T47D (cell line): Measurements from ENCODE around the gene YDJC.
"Not testable (repeated sequence)": the region's sequence is repeated elsewhere in the genome, so short reads cannot be mapped to it uniquely, and the experiment has no call there.

Experiments used
- DNase-seq, 2 experiments: peaks; one replicate each; pipeline versions ENCODE4 v3.0.0 to v3.0.0-alpha.2; 2011 to 2012; ENCODE audit warnings: low read depth in 1 of 2, low spot score in 1 of 2
- JUND ChIP-seq: IDR thresholded peaks from 2 replicates; pipeline ENCODE4 v1.6.1; 2012; ENCODE audit warnings: low read depth
- in situ Hi-C: cut with HindIII; loops from 2 replicates; pipeline ENCODE4 v1.10.0; 2016; ENCODE audit warnings: low sequenced_read_pairs, low pct_unique_long_range_greater_than_20kb

Gene YDJC

GRCh38 chr22:21587803-21588611 is 41.8 kb downstream of the YDJC start:
- no peak for DNase-seq
- in situ Hi-C loops: no loop called here
- TF ChIP-seq JUND: no peak

GRCh38 chr22:21585389-21585788 is 44.4 kb downstream of the YDJC start:
- in situ Hi-C loops: no loop called here
- TF ChIP-seq JUND: no peak
- no peak for DNase-seq

DNA sequence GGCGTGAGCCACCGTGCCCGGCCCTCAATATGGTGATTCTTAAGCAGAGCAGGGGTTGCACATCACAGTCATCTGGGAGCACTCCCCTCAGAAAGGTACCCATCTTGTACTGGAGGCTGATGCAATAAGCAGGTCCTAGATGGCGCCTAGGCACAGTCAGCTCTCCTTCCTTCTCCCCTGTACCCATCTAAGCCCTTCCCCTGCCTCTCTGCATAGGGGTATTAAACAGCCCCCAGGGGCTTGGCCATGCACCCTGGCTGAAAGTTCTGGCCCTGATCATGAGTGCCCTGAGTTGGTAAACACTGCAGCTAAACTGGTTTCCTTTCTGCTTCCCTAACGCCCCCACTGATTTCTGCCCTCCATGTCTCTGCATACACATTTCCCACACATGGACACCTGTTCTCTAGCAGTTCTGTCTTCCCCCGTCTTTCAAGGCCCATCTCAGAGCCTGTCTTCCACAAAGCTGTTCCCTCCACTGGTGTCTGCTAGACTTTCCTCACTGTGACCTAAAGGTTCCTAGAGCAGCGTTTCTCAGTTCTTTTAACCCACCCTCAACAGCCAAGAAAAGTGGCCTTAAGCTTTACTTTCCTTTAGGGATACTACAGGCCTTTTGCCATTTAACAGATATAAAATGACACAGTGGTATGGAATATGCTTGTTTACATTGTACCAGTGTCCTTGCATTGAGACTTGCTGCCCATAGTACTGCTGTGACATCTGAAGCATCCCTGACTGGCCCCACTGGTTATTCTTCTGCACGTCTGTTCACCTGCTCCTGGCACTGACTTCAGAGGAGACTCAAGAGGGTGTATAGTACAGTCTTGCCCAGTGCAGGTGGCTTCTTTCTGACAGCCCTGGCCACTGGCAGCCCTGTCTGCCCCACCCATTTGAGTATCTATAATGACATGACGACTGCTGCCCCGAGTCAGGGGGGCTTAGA is 46.8 kb downstream of the YDJC start:
- no peak for TF ChIP-seq JUND
- in situ Hi-C loops: no loop called here
- peak; percentile 48 to 82 for DNase-seq

GRCh38 chr22:21581009-21581713 is 48.7 kb downstream of the YDJC start:
- DNase-seq, in situ Hi-C loops: not testable (repeated sequence)

- DNase-seq, in situ Hi-C loops: not testable (repeated sequence)
Observed at GRCh38 chr22:21580623-21581007, 49.2 kb downstream of the YDJC start.

DNA sequence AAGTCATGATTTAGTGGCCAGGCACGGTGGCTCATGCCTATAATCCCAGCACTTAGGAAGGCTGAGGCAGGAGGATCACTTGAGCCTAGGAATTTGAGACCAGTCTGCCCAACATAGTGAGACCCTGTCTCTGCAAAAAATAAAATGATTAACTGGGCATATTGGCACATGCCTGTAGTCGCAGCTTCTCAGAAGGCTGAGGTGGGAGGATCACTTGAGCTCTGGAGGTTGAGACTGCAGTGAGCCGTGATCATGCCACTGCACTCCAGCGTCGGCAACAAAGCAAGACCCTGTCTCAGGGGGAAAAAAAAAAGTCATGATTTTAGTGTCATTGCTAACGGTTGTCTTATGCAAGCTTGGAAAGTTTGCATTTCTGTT is 50.4 kb downstream of the YDJC start:
- no peak for TF ChIP-seq JUND
- in situ Hi-C loops: no loop called here
- DNase-seq: no peak
